ENCODE measurements around the gene LENG9. TPM values are rescaled to one million over a fixed set of nuclear protein-coding genes. Genes with fewer than 3 reads are reported as not detected.

LENG9 gene
- total and polyA plus RNA-seq, 8 donors, result 1.3 to 14.5 (median 7.1) TPM

GRCh38 chr19:54478677-54479266 is 15.2 kb upstream of the LENG9 start:
- TF ChIP-seq EP300 (IDR thresholded peaks at IDR 0.05), result no peak
- TF ChIP-seq, protein P1, sequence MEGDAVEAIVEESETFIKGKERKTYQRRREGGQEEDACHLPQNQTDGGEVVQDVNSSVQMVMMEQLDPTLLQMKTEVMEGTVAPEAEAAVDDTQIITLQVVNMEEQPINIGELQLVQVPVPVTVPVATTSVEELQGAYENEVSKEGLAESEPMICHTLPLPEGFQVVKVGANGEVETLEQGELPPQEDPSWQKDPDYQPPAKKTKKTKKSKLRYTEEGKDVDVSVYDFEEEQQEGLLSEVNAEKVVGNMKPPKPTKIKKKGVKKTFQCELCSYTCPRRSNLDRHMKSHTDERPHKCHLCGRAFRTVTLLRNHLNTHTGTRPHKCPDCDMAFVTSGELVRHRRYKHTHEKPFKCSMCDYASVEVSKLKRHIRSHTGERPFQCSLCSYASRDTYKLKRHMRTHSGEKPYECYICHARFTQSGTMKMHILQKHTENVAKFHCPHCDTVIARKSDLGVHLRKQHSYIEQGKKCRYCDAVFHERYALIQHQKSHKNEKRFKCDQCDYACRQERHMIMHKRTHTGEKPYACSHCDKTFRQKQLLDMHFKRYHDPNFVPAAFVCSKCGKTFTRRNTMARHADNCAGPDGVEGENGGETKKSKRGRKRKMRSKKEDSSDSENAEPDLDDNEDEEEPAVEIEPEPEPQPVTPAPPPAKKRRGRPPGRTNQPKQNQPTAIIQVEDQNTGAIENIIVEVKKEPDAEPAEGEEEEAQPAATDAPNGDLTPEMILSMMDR (IDR thresholded peaks at IDR 0.05), result peak in 3 of 7 experiments; percentile 39 to 43 (median 43)
- H3K4me3 ChIP-seq, result no peak overlapping the region
- no peaks in the 10 kb centered on the region for H3K9me3 ChIP-seq
- intact Hi-C loops (cut with DNase I; ENCODE audit: low total_unique reads), result no loop called here
- no peaks in the 10 kb centered on the region for H3K36me3 ChIP-seq
- peak in 1 of 2 donors; percentile 81 for DNase-seq
- peaks cover 0 to 67% (median 0%) of the 10 kb centered on the region in 3 donors for H3K27me3 ChIP-seq
- 15 to 16% (median 16%) methylated on average over 10 of the region's 10 CpGs for WGBS, 5 donors
- peaks cover 0 to 17% (median 6%) of the 10 kb centered on the region in 4 donors for H3K4me1 ChIP-seq
- no peak overlapping the region for H3K27ac ChIP-seq

DNA sequence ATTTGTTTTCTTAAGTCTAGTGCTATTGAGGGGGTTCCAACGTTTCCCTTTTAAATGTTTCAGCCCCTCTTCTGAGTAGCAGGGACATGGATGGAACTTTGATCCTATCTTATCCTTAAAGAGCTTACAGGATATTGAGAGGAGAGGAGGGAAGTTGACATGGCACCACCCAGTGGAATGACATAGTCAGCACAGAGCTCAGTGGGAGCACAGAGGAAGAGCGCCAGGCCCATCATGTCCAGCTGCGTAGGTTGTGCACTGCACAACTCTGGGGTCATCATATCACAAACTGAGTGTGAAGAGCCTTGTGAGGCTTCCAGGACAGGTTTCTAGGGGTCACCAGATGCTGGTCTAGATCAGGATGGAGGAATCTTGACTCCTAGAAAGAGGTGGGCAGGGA is 14.1 kb upstream of the LENG9 start:
- intact Hi-C loops (cut with DNase I; ENCODE audit: low total_unique reads), result no loop called here
- H3K27ac ChIP-seq, result no peak overlapping the region
- H3K36me3 ChIP-seq, result no peaks in the 10 kb centered on the region
- H3K27me3 ChIP-seq, result peaks cover 0 to 78% (median 0%) of the 10 kb centered on the region in 3 donors
- no peak for DNase-seq
- no peak overlapping the region for H3K4me3 ChIP-seq
- 61 to 75% (median 69%) methylated on average over 3 of the region's 3 CpGs for WGBS, 5 donors
- no peak for TF ChIP-seq POLR2AphosphoS5 (IDR thresholded peaks at IDR 0.05)
- TF ChIP-seq, protein P1 (IDR thresholded peaks at IDR 0.05), result no peak
- TF ChIP-seq EP300 (IDR thresholded peaks at IDR 0.05), result no peak
- no peak for TF ChIP-seq POLR2A (IDR thresholded peaks at IDR 0.05)
- H3K9me3 ChIP-seq, result no peaks in the 10 kb centered on the region
- peaks cover 4 to 27% (median 16%) of the 10 kb centered on the region in 4 donors for H3K4me1 ChIP-seq

DNA sequence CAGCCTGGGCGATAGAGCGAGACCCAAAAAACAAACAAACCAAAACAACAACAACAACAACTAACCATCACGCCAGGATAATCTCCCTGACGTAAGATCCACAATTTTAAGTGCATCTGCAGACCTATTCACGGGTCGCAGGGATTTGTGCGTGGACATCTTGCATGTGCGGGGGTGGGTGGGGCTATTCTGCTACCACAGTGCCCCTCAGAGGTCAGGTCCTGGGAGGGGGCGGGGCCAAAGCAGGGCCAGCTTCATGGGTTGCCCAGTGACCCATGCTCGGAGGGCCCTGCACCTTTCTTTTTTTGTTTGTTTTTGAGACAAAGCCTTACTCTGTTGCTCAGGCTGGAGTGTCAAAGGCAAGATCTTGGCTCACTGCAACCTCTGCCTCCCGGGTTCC is 12.1 kb upstream of the LENG9 start:
- Histone ChIP-seq H3K36me3 (no peaks in the 10 kb centered on the region), H3K27ac (no peak overlapping the region), H3K9me3 (no peaks in the 10 kb centered on the region), H3K27me3 (peaks cover 0 to 76% (median 9%) of the 10 kb centered on the region in 3 donors), H3K4me1 (peaks cover 10 to 31% (median 23%) of the 10 kb centered on the region in 4 donors), H3K4me3 (no peak overlapping the region)
- TF ChIP-seq POLR2AphosphoS5 (IDR thresholded peaks at IDR 0.05) (no peak), EP300 (IDR thresholded peaks at IDR 0.05) (no peak), POLR2A (IDR thresholded peaks at IDR 0.05) (no peak)
- TF ChIP-seq, protein P1 (IDR thresholded peaks at IDR 0.05), result no peak
- 79 to 84% (median 82%) methylated on average over 11 of the region's 11 CpGs for WGBS, 5 donors
- peak in 1 of 2 donors; percentile 10 for DNase-seq
- intact Hi-C loops (cut with DNase I; ENCODE audit: low total_unique reads), result no loop called here

DNA sequence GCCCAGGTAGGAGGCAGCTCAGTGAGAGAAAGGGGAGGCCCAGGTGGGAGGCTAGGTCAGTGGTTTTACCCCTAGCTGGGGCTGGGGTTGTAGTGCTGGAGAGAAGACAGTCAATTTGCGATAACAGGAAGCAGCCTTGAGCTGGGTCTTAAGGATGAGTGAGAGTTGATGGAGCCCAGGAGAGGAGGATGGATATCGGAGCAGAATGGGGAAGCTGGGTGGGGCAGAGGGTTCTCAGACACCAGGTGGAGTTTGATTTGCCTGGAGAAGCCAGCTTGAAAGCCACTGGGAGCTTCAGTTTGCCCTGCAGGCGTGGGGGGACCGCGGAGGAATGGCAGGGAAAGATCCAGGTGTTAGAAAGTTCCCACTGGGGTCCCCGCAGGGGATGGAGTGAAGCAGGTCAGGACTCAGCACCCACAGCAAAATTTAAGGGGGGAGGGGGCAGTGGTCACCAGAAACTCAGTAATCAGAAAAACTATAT is 10.4 kb upstream of the LENG9 start:
- intact Hi-C loops (cut with DNase I; ENCODE audit: low total_unique reads), result no loop called here
- Histone ChIP-seq H3K36me3 (no peaks in the 10 kb centered on the region), H3K4me3 (no peak overlapping the region), H3K27me3 (peaks cover 0 to 79% (median 9%) of the 10 kb centered on the region in 3 donors), H3K27ac (peak overlapping the region; percentile 75 to 88 (median 80)), H3K4me1 (peaks cover 26 to 43% (median 40%) of the 10 kb centered on the region in 4 donors), H3K9me3 (no peaks in the 10 kb centered on the region)
- DNase-seq, result no peak
- no peak for TF ChIP-seq POLR2A (IDR thresholded peaks at IDR 0.05)
- TF ChIP-seq POLR2AphosphoS5 (IDR thresholded peaks at IDR 0.05), result no peak
- TF ChIP-seq EP300 (IDR thresholded peaks at IDR 0.05), result no peak
- 66 to 79% (median 71%) methylated on average over 6 of the region's 6 CpGs for WGBS, 5 donors

Data from stomach (tissue), 9 donors.